Measurements from ENCODE around the gene PDPN. TPM values are rescaled to one million over a fixed set of nuclear protein-coding genes. Genes with fewer than 3 reads are reported as not detected.

Gene PDPN
- total and polyA plus RNA-seq, 2 of the 4 experiments (the other 2 are of a cell fraction), result 0.31 TPM; not detected in 1

DNA sequence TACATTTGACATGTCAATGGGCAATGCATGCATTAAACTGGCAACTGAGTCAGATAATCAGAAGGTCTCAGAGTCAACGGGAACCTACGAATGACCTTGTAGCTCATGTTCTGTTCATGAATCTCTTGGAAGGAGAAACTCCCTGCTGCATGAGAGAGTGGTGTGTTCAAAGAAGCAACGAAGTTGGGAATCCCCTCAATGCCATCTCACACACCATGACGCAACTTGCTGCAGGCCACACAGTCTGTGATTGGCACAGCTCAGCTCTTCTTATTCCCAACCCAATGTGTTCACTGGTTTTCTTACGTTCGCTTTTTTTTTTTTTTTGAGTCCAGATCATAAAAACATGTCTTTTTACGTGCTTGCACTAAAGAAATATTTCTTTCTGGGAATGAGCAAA, 62.9 kb downstream of the PDPN start:
- Histone ChIP-seq H3K9ac (ENCODE audit: low read depth, low read length) (no peak overlapping the region), H3K4ac (ENCODE audit: low read depth, low read length) (no peak overlapping the region), H2BK15ac (ENCODE audit: low read depth, low read length) (no peak overlapping the region), H4K8ac (ENCODE audit: low read depth in 2 of 2, low read length in 2 of 2) (no peak overlapping the region), H3K56ac (ENCODE audit: extremely low read depth, insufficient read depth, low read length) (no peak overlapping the region), H3K18ac (ENCODE audit: low read depth, low read length) (no peak overlapping the region), H3K27me3 (ENCODE audit: control insufficient read depth, insufficient read depth, low read length) (no peaks in the 10 kb centered on the region), H3K23ac (ENCODE audit: low read depth, low read length) (no peak overlapping the region), H4K20me1 (ENCODE audit: insufficient read depth, low read length) (no peaks in the 10 kb centered on the region), H3K4me3 (ENCODE audit: insufficient read depth, low read depth, low read length) (no peak overlapping the region), H3K4me1 (ENCODE audit: control insufficient read depth, insufficient read depth, low read length) (no peaks in the 10 kb centered on the region), H2BK120ac (ENCODE audit: low read depth, low read length) (no peak overlapping the region), H2AK9ac (replicated peaks; ENCODE audit: low read depth, low read length, poor library complexity) (no peak overlapping the region), H3K9me1 (ENCODE audit: insufficient read depth, low read length) (no peaks in the 10 kb centered on the region), H2BK20ac (ENCODE audit: low read depth, low read length) (no peak overlapping the region), H2AK5ac (ENCODE audit: low read depth, low read length) (no peak overlapping the region), H2AFZ (replicated peaks; ENCODE audit: low read length, poor library complexity) (no peak overlapping the region), H3K79me1 (ENCODE audit: low read depth in 1 of 2, low read length in 2 of 2) (no peaks in the 10 kb centered on the region), H4K5ac (ENCODE audit: low read depth, low read length) (no peak overlapping the region), H2BK5ac (ENCODE audit: low read depth, low read length, poor library complexity, severe bottlenecking) (no peak overlapping the region), H3K9me3 (ENCODE audit: control insufficient read depth, insufficient read depth, low read length) (no peaks in the 10 kb centered on the region; the same call in 1 of the 2 replicates), H3K27ac (ENCODE audit: insufficient read depth, low read length) (no peak overlapping the region), H3K36me3 (ENCODE audit: control insufficient read depth, insufficient read depth, low read length) (no peaks in the 10 kb centered on the region), H3K4me2 (ENCODE audit: low read depth, low read length) (no peak overlapping the region), H4K91ac (ENCODE audit: insufficient read depth, low read depth, low read length) (no peak overlapping the region), H3K14ac (replicated peaks; ENCODE audit: low read depth, low read length) (no peak overlapping the region)
- in situ Hi-C loops (cut with MboI; ENCODE audit: low sequenced_read_pairs), result no loop called here
- BruUV-seq (replicated peaks), result no TSS peak
- no peak for DNase-seq
- ChIA-PET CTCF (no interaction called here), POLR2A (ENCODE audit: unreplicated experiment) (no interaction called here)
- dilution Hi-C loops (cut with HindIII; ENCODE audit: low sequenced_read_pairs, unreplicated experiment), result no loop called here
- TF ChIP-seq RCOR1 (IDR thresholded peaks at IDR 0.05; ENCODE audit: insufficient replicate concordance, low read length), result no peak
- TF ChIP-seq NFE2L2 (IDR thresholded peaks at IDR 0.05; ENCODE audit: low read depth, low read length), result no peak
- TF ChIP-seq, protein P1, sequence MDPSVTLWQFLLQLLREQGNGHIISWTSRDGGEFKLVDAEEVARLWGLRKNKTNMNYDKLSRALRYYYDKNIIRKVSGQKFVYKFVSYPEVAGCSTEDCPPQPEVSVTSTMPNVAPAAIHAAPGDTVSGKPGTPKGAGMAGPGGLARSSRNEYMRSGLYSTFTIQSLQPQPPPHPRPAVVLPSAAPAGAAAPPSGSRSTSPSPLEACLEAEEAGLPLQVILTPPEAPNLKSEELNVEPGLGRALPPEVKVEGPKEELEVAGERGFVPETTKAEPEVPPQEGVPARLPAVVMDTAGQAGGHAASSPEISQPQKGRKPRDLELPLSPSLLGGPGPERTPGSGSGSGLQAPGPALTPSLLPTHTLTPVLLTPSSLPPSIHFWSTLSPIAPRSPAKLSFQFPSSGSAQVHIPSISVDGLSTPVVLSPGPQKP (IDR thresholded peaks at IDR 0.05; ENCODE audit: borderline replicate concordance, low read depth, low read length), result no peak
- TF ChIP-seq MXI1 (IDR thresholded peaks at IDR 0.05; ENCODE audit: borderline replicate concordance, low read depth, low read length), result no peak
- no peak for TF ChIP-seq MAFK (IDR thresholded peaks at IDR 0.05; ENCODE audit: low read depth, low read length)
- TF ChIP-seq POLR2A (IDR thresholded peaks at IDR 0.05; ENCODE audit: low read depth, low read length), result no peak
- no peak for TF ChIP-seq CHD1 (IDR thresholded peaks at IDR 0.05; ENCODE audit: low read depth, low read length)
- TF ChIP-seq RAD21 (IDR thresholded peaks at IDR 0.05; ENCODE audit: low read length), result no peak
- no peak for TF ChIP-seq SMC3 (IDR thresholded peaks at IDR 0.05; ENCODE audit: low read depth, low read length)
- no peak for TF ChIP-seq MAZ (IDR thresholded peaks at IDR 0.05; ENCODE audit: borderline replicate concordance, low read depth, low read length)
- TF ChIP-seq, protein P2, sequence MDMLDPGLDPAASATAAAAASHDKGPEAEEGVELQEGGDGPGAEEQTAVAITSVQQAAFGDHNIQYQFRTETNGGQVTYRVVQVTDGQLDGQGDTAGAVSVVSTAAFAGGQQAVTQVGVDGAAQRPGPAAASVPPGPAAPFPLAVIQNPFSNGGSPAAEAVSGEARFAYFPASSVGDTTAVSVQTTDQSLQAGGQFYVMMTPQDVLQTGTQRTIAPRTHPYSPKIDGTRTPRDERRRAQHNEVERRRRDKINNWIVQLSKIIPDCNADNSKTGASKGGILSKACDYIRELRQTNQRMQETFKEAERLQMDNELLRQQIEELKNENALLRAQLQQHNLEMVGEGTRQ (IDR thresholded peaks at IDR 0.05; ENCODE audit: low read depth, low read length), result no peak
- no peak for TF ChIP-seq CEBPB (IDR thresholded peaks at IDR 0.05; ENCODE audit: low read depth, low read length)
- TF ChIP-seq, protein P3, sequence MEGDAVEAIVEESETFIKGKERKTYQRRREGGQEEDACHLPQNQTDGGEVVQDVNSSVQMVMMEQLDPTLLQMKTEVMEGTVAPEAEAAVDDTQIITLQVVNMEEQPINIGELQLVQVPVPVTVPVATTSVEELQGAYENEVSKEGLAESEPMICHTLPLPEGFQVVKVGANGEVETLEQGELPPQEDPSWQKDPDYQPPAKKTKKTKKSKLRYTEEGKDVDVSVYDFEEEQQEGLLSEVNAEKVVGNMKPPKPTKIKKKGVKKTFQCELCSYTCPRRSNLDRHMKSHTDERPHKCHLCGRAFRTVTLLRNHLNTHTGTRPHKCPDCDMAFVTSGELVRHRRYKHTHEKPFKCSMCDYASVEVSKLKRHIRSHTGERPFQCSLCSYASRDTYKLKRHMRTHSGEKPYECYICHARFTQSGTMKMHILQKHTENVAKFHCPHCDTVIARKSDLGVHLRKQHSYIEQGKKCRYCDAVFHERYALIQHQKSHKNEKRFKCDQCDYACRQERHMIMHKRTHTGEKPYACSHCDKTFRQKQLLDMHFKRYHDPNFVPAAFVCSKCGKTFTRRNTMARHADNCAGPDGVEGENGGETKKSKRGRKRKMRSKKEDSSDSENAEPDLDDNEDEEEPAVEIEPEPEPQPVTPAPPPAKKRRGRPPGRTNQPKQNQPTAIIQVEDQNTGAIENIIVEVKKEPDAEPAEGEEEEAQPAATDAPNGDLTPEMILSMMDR (conservative IDR thresholded peaks at IDR 0.05; ENCODE audit: low read depth, low read length), result no peak
- TF ChIP-seq FOS (IDR thresholded peaks at IDR 0.05; ENCODE audit: low read depth, low read length), result no peak
- no peak for TF ChIP-seq BHLHE40 (IDR thresholded peaks at IDR 0.05; ENCODE audit: low read depth, low read length)
- WGBS, 2 experiments (ENCODE audit: extremely low coverage in 2 of 2, insufficient read length in 1 of 2), result no CpG with 5 or more reads among the region's 7 CpGs
- no peak for ATAC-seq (ENCODE audit: low read depth)
- intact Hi-C loops (cut with micrococcal nuclease), result no loop called here

All from IMR-90 (cell line).